Measurements from ENCODE around the gene DGCR6L.
"Not testable (repeated sequence)": the region's sequence is repeated elsewhere in the genome, so short reads cannot be mapped to it uniquely, and the experiment has no call there.

GRCh38 chr22:20274374-20274773 lies 45.5 kb downstream of the DGCR6L start:
- not testable (repeated sequence) for TF ChIP-seq SPI1, POLR2A (IDR thresholded peaks at IDR 0.05; ENCODE audit: low read depth, low read length)

Data from GM12891 (cell line).